ENCODE results near the gene POU1F1.

DNA sequence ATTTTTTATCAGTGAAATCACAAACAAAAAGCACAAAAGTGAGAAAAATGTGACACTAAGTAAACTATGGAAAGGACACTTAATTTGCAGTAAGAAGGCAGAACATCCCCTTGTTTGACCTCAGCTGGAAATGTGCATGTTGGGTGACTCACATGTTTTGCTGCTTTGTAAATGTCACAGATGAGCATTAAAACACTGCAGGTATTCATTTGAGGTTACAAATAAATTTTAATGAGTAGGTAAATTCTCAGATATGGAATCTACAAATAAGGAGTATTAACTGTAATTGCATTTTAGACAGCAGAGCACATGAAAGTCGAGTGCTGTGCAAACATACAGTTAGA is 29.0 kb downstream of the POU1F1 start:
- no peak for TF ChIP-seq CTCF (IDR thresholded peaks at IDR 0.05)
- TF ChIP-seq, protein P1, sequence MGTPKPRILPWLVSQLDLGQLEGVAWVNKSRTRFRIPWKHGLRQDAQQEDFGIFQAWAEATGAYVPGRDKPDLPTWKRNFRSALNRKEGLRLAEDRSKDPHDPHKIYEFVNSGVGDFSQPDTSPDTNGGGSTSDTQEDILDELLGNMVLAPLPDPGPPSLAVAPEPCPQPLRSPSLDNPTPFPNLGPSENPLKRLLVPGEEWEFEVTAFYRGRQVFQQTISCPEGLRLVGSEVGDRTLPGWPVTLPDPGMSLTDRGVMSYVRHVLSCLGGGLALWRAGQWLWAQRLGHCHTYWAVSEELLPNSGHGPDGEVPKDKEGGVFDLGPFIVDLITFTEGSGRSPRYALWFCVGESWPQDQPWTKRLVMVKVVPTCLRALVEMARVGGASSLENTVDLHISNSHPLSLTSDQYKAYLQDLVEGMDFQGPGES (IDR thresholded peaks at IDR 0.05; ENCODE audit: low read depth, low read length): no peak
- TF ChIP-seq EP300 (IDR thresholded peaks at IDR 0.05; ENCODE audit: borderline replicate concordance in 1 of 2, low read depth in 1 of 2, low read length in 1 of 2): no peak

Data from SK-N-SH (cell line).